WERI-Rb-1 (cell line): ENCODE measurements around the gene PCAT7.
A peak's percentile ranks its signal among the peaks of the same experiment; 100 is the strongest.
"Not testable (repeated sequence)": the region's sequence is repeated elsewhere in the genome, so short reads cannot be mapped to it uniquely, and the experiment has no call there.

Experiments
- DNase-seq: peaks from one replicate; pipeline ENCODE4 v3.0.0-alpha.2; 2020
- H3K27ac ChIP-seq: fragments of 250-450 bp; sonication (Bioruptor Pico); 2 replicates; pipeline ENCODE4 v1.5.1; 2020; ENCODE audit warnings: mild to moderate bottlenecking, moderate library complexity
- H3K27me3 ChIP-seq: fragments of 250-450 bp; sonication (Bioruptor Pico); 2 replicates; pipeline ENCODE4 v1.5.1; 2021; ENCODE audit warnings: mild to moderate bottlenecking, low read depth, moderate library complexity; ENCODE audit not compliant: insufficient read depth, severe bottlenecking
- H3K36me3 ChIP-seq: fragments of 250-450 bp; sonication (Bioruptor Pico); 2 replicates; pipeline ENCODE4 v1.5.1; 2020; ENCODE audit warnings: mild to moderate bottlenecking, moderate library complexity
- H3K4me3 ChIP-seq: 2 replicates; pipeline ENCODE4 v1.5.1; 2011; ENCODE audit warnings: low read depth, mild to moderate bottlenecking, control low read depth, low read length
- H3K9me3 ChIP-seq: fragments of 250-450 bp; sonication (Bioruptor Pico); 2 replicates; pipeline ENCODE4 v1.5.1; 2021; ENCODE audit warnings: mild to moderate bottlenecking, moderate library complexity; ENCODE audit not compliant: severe bottlenecking
- TF ChIP-seq, protein P1 (sequence below): IDR thresholded peaks from 2 replicates; pipeline ENCODE4 v1.5.1; 2011; ENCODE audit warnings: low read depth, mild to moderate bottlenecking, control low read depth, inconsistent platforms, low read length

PCAT7 gene

DNA sequence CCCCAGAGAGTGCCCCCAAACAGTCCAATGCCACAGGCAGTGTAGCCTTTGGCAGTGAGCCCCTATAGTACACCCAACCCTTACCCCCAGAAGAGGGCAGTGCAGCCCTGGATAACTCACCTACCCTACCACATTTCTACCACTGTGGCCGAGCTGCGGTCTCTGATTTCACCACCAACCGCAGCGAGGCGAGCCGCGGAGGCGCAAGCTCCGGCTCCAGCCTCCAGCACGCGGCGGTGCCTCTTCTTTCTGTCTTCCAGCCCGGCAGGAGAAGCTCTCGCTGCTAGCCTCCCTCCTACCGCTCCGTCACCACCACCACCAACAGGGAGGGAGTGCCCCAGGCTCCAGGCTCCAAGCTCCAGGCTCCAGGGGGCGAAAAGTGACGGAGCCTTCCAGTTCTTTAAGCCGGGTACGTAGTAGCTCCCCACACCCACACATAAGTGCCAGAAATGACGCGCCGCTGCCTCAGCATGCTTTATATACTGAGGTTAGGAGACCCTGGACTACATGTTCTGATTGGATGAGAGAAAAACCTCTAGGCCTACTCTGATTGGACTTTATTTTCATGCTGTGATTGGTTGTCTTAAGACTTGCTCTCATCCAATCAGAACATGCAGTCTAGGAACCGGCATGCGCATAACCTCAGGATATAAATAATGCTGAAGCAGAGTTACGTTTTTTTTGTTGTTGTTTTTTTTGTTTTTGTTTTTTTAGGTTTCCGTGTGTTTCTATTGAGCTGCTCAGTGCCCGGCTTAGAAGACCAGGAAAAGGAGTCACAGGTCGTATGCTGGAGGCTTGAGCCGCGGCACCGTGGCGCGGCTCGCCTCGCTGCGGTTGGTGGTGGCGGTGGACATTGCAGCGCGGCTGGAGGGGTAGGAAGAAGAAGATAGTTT lies at the start of gene PCAT7:
PCAT7 (plus strand) TSS at position 645 of the 893 bp plus-strand sequence.
- H3K27ac ChIP-seq, result peak within 1 kb of the TSS; percentile 31; the same call in 1 of the 2 replicates
- DNase-seq, result peak; percentile 85
- H3K9me3 ChIP-seq, result no peaks in the 10 kb centered on the region
- no peaks in the 10 kb centered on the region for H3K36me3 ChIP-seq
- peaks cover 3% of the 10 kb centered on the region for H3K27me3 ChIP-seq
- H3K4me3 ChIP-seq, result peak within 1 kb of the TSS; percentile 39
- TF ChIP-seq, protein P1, sequence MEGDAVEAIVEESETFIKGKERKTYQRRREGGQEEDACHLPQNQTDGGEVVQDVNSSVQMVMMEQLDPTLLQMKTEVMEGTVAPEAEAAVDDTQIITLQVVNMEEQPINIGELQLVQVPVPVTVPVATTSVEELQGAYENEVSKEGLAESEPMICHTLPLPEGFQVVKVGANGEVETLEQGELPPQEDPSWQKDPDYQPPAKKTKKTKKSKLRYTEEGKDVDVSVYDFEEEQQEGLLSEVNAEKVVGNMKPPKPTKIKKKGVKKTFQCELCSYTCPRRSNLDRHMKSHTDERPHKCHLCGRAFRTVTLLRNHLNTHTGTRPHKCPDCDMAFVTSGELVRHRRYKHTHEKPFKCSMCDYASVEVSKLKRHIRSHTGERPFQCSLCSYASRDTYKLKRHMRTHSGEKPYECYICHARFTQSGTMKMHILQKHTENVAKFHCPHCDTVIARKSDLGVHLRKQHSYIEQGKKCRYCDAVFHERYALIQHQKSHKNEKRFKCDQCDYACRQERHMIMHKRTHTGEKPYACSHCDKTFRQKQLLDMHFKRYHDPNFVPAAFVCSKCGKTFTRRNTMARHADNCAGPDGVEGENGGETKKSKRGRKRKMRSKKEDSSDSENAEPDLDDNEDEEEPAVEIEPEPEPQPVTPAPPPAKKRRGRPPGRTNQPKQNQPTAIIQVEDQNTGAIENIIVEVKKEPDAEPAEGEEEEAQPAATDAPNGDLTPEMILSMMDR, result peak; percentile 80

DNA sequence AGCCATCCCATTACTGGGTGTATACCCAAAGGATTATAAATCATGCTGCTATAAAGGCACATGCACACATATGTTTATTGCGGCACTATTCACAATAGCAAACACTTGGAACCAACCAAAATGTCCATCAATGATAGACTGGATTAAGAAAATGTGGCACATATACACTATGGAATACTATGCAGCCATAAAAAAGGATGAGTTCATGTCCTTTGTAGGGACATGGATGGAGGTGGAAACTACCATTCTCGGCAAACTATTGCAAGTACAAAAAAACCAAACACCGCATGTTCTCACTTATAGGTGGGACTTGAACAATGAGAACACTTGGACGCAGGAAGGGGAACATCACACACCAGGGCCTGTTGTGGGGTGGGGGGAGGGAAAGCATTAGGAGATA lies 48.5 kb upstream of the PCAT7 start:
- H3K4me3 ChIP-seq, H3K9me3 ChIP-seq, DNase-seq, H3K36me3 ChIP-seq, H3K27me3 ChIP-seq, H3K27ac ChIP-seq: not testable (repeated sequence)

DNA sequence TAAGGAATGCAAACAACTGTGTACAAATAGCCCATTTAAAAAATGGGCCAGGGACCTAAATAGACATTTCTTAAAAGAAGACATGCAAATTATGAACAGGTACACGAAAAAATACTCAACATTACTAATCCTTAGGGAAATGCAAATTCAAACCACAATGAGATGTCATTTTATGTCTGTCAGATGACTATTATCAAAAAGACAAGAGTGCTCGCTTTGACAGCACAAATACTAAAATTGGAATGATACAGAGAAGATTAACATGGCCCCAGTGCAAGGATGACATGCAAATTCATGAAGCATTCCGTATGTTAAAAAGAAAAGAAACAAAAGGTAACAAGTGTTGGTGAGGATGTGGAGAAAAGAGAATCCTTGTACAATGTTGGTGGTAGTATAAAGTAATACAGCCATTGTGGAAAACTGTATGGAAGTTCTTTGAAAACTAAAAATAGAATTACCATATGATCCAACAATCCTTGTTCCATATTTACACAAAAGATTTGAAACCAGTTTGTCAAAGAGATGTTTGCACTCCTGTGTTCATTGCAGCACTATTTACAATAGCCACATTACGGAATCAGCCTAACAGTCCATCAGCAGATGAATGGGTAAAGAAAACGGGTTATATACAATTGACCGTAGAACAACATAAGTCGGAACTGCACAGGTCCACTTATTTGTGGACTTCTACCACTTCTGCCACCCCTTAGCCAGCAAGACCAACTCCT lies 47.2 kb upstream of the PCAT7 start:
- no peaks in the 10 kb centered on the region for H3K27me3 ChIP-seq
- no peaks in the 10 kb centered on the region for H3K36me3 ChIP-seq
- DNase-seq, result no peak
- no peak overlapping the region for H3K27ac ChIP-seq
- TF ChIP-seq, protein P1, result no peak
- peaks cover 6% of the 10 kb centered on the region for H3K9me3 ChIP-seq
- H3K4me3 ChIP-seq, result no peak overlapping the region

DNA sequence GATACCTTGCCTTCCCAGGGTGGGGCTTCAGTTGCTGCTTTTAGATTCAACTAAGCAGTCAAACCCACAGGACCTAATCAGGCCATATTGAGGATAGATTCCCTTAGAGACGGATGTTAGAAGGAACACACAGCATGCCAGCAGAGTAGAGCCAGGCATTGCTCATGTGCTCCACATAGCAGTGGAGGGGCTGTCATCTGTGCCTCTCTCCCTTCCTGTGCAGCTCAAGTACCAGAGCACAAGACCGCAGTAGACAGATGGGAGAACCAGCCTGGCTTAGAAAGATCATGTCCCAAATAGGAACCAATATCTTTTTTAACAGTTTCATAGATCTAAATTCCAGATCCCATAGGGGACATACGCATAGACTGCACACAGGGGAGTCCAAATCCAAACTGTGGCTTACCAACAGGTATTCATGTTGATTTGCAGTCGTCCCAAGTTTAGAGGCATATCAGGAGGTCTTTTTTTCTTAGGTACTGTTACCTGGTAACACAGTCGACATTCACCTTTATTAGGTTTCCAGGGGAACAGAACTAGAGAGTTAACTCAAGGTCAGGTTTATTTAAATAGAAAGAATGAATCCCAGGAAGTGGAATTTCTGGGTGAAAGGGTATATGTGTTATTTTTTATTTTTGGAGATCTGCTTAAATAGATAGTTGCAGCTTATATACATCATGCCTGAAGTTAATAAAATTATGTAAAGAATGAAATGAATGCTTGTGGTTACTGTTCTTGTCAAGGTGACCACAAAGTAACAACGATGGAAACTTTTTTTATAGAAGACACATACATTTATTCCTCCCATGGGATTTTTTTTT lies 43.5 kb upstream of the PCAT7 start:
- TF ChIP-seq, protein P1, result no peak
- no peak for DNase-seq
- no peaks in the 10 kb centered on the region for H3K27me3 ChIP-seq

DNA sequence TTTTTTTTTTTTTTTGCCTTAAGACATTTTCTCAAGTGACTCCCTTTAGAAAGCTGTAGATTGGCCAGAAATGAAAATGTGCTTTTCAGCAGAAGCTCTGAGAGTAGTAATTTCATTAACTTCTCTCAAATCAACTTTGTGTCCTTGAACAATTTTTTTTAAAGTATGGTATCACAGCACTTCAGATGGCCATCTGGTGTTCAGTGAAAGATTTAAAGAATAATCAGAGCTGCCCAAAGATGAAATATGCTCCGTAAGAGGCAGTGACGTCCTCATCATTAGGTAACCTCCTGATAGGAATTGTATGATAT lies 43.0 kb upstream of the PCAT7 start:
- TF ChIP-seq, protein P1, result no peak
- Histone ChIP-seq H3K4me3 (no peak overlapping the region), H3K27ac (no peak overlapping the region), H3K27me3 (no peaks in the 10 kb centered on the region), H3K36me3 (no peaks in the 10 kb centered on the region), H3K9me3 (no peaks in the 10 kb centered on the region)
- DNase-seq, result no peak

More for the DNA sequence above, 43.5 kb upstream of the PCAT7 start:
- no peak overlapping the region for H3K4me3 ChIP-seq
- H3K36me3 ChIP-seq, result no peaks in the 10 kb centered on the region
- H3K9me3 ChIP-seq, result peaks cover 1% of the 10 kb centered on the region
- H3K27ac ChIP-seq, result no peak overlapping the region

DNA sequence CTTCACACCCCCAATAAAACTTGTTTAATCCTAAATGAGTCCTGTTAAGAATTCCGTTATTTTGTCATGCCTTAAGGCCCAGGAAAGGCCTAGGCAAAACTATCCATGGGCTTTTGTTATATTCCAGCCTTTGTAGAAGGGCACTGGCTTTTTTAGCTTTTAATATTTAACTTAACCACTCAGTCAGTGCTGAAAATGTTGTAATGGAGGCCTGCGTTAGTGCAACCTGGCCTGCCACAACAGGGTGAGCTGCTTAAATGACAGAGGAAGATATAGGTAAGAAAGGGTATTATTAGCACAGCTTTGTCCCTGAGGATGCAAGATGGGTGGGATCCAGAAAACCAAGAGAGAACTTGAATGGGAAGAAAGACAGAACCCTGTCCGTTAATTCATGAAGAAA lies 40.2 kb upstream of the PCAT7 start:
- no peak overlapping the region for H3K27ac ChIP-seq
- no peaks in the 10 kb centered on the region for H3K9me3 ChIP-seq
- DNase-seq, result no peak
- TF ChIP-seq, protein P1, result no peak
- no peaks in the 10 kb centered on the region for H3K36me3 ChIP-seq
- no peak overlapping the region for H3K4me3 ChIP-seq
- no peaks in the 10 kb centered on the region for H3K27me3 ChIP-seq
